Chondrocyte (in vitro differentiated cells): ENCODE results near the gene GAS7. TPM values are rescaled to one million over a fixed set of nuclear protein-coding genes. Genes with fewer than 3 reads are reported as not detected.

Experiments used
- DNase-seq: peaks from one replicate; pipeline ENCODE4 v3.0.0; 2021; ENCODE audit warnings: mixed read lengths, low spot score
- H3K27ac Mint-ChIP-seq: one replicate; pipeline ENCODE4 v1.8.0; 2021; ENCODE audit warnings: mild to moderate bottlenecking, moderate library complexity, mixed read lengths; ENCODE audit not compliant: unreplicated experiment
- H3K27me3 Mint-ChIP-seq: 2 replicates; pipeline ENCODE4 v1.8.0; 2021; ENCODE audit warnings: low read depth, mixed read lengths
- H3K36me3 Mint-ChIP-seq: 2 replicates; pipeline ENCODE4 v1.8.0; 2021; ENCODE audit warnings: low read depth, mixed read lengths
- H3K4me1 Mint-ChIP-seq: 2 replicates; pipeline ENCODE4 v1.8.0; 2021; ENCODE audit warnings: low read depth, mild to moderate bottlenecking, mixed read lengths
- H3K4me3 Mint-ChIP-seq: one replicate; pipeline ENCODE4 v1.8.0; 2021; ENCODE audit warnings: mild to moderate bottlenecking, moderate library complexity, mixed read lengths; ENCODE audit not compliant: unreplicated experiment
- H3K9me3 Mint-ChIP-seq: 2 replicates; pipeline ENCODE4 v1.8.0; 2021; ENCODE audit warnings: low read depth, mixed read lengths
- CTCF ChIP-seq: fragments of 200-600 bp; sonication (generic); IDR thresholded peaks from 2 replicates; pipeline ENCODE4 v1.5.0; 2021; ENCODE audit warnings: antibody characterized with exemption, mild to moderate bottlenecking, moderate library complexity
- total RNA-seq: library from RNA; stranded (reverse); gene quantifications from 3 replicates; pipeline ENCODE4 v1.2.1, GENCODE V29; 2021

Gene GAS7
- total RNA-seq, 1 donor from 2014 or later, result 6.9 TPM

GRCh38 chr17:9959377-9959981 lies 238.9 kb downstream of the GAS7 start:
- H3K36me3 Mint-ChIP-seq, result no peaks in the 10 kb centered on the region
- no peak for DNase-seq
- peaks cover 7% of the 10 kb centered on the region for H3K4me1 Mint-ChIP-seq
- no peaks in the 10 kb centered on the region for H3K9me3 Mint-ChIP-seq
- H3K27me3 Mint-ChIP-seq, result peaks cover 28% of the 10 kb centered on the region
- H3K27ac Mint-ChIP-seq, result no peak overlapping the region
- TF ChIP-seq CTCF, result peak; percentile 83
- H3K4me3 Mint-ChIP-seq, result peak overlapping the region; percentile 10

- peaks cover 35% of the 10 kb centered on the region for H3K27me3 Mint-ChIP-seq
- peaks cover 7% of the 10 kb centered on the region for H3K4me1 Mint-ChIP-seq
- H3K9me3 Mint-ChIP-seq, result no peaks in the 10 kb centered on the region
- no peak overlapping the region for H3K27ac Mint-ChIP-seq
- DNase-seq, result no peak
- H3K4me3 Mint-ChIP-seq, result no peak overlapping the region
- no peak for TF ChIP-seq CTCF
- no peaks in the 10 kb centered on the region for H3K36me3 Mint-ChIP-seq
Measured at GRCh38 chr17:9958586-9959281, 239.7 kb downstream of the GAS7 start.

GRCh38 chr17:9957244-9957643 lies 241.2 kb downstream of the GAS7 start:
- peaks cover 7% of the 10 kb centered on the region for H3K4me1 Mint-ChIP-seq
- H3K27ac Mint-ChIP-seq, result no peak overlapping the region
- H3K9me3 Mint-ChIP-seq, result no peaks in the 10 kb centered on the region
- no peak for TF ChIP-seq CTCF
- no peaks in the 10 kb centered on the region for H3K36me3 Mint-ChIP-seq
- DNase-seq, result no peak
- peaks cover 29% of the 10 kb centered on the region for H3K27me3 Mint-ChIP-seq
- H3K4me3 Mint-ChIP-seq, result no peak overlapping the region

- Mint-ChIP-seq H3K27me3 (peaks cover 28% of the 10 kb centered on the region), H3K27ac (no peak overlapping the region), H3K36me3 (no peaks in the 10 kb centered on the region), H3K4me3 (no peak overlapping the region), H3K9me3 (no peaks in the 10 kb centered on the region), H3K4me1 (peaks cover 7% of the 10 kb centered on the region)
- no peak for DNase-seq
- TF ChIP-seq CTCF, result no peak
Measured at GRCh38 chr17:9956474-9957131, 241.8 kb downstream of the GAS7 start.

- no peaks in the 10 kb centered on the region for H3K9me3 Mint-ChIP-seq
- peaks cover 11% of the 10 kb centered on the region for H3K27me3 Mint-ChIP-seq
- H3K4me1 Mint-ChIP-seq, result no peaks in the 10 kb centered on the region
- no peak overlapping the region for H3K4me3 Mint-ChIP-seq
- no peak overlapping the region for H3K27ac Mint-ChIP-seq
- DNase-seq, result no peak
- no peaks in the 10 kb centered on the region for H3K36me3 Mint-ChIP-seq
- no peak for TF ChIP-seq CTCF
Measured at GRCh38 chr17:9953492-9953891, 244.9 kb downstream of the GAS7 start.
